HG02885 (cell line): ENCODE data around the gene ENOSF1.
A peak's percentile ranks its signal among the peaks of the same experiment; 100 is the strongest.

Experiments used
- ATAC-seq: cut with Tn5 transposase; IDR thresholded peaks from one replicate; pipeline ENCODE4 v1.9.1; 2021; ENCODE audit warnings: mild to moderate bottlenecking; ENCODE audit not compliant: unreplicated experiment, poor library complexity

Gene ENOSF1

DNA sequence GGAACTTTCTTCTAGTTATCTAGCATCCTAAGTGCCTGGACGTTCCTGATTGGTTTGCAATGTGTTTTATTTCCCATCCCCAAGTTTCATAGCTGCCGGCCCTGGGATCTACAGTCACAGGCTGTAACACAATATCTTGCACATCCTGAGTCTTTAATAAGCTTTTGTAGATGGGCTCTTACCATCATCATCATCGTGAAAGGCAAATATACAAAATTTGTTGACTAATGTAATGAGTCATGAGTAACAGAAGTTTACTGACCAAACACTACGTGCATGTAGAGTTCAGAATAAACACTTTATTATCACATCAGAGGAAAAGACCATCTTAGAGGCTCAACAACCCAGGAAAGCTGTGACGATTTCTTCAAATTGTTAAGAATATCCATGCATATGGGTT, 63.1 kb downstream of the ENOSF1 start:
- no peak for ATAC-seq

GRCh38 chr18:647304-647703, 65.1 kb downstream of the ENOSF1 start:
- no peak for ATAC-seq

GRCh38 chr18:644395-645004, 67.9 kb downstream of the ENOSF1 start:
- no peak for ATAC-seq

GRCh38 chr18:641224-641623, 71.2 kb downstream of the ENOSF1 start:
- no peak for ATAC-seq

- ATAC-seq = no peak
Measured at GRCh38 chr18:635171-635570, 77.3 kb downstream of the ENOSF1 start.

DNA sequence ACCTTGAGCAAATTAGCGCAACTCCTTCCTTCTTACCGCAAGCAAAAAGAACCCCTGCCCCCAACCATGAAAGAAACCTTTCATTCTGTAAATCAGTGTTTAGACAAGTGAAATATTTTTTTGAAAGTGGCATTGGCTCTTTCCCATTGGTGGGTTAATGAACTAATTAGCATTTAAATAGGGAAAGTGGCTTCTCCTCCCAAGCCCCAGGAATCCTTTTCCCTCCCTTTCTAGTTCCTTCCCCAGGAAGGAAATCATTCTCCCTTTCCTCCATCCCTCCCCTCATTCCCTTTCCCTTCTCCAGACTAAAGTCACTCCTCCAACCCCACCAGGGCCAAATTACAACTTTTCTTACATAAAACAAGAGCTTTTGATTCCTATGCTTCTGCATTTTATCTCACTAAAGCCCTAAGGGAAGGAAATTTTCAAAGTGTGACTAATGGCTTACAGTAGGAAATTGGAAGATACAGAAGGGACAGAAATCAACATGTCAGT, 77.8 kb downstream of the ENOSF1 start:
- no peak for ATAC-seq

GRCh38 chr18:631560-631959, 80.9 kb downstream of the ENOSF1 start:
- ATAC-seq = no peak

- no peak for ATAC-seq
Measured at GRCh38 chr18:629269-630150, 82.9 kb downstream of the ENOSF1 start.

DNA sequence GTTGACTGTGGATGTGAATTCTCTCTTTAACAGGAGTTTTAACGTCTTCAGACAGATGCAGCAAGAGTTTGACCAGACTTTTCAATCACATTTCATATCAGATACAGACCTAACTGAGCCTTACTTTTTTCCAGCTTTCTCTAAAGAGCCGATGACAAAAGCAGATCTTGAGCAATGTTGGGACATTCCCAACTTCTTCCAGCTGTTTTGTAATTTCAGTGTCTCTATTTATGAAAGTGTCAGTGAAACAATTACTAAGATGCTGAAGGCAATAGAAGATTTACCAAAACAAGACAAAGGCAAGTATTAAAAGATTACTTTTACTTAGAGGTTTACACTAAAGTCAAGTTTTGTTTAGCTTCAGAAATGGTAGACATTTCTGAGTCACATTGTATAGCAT, 85.2 kb downstream of the ENOSF1 start:
- no peak for ATAC-seq

DNA sequence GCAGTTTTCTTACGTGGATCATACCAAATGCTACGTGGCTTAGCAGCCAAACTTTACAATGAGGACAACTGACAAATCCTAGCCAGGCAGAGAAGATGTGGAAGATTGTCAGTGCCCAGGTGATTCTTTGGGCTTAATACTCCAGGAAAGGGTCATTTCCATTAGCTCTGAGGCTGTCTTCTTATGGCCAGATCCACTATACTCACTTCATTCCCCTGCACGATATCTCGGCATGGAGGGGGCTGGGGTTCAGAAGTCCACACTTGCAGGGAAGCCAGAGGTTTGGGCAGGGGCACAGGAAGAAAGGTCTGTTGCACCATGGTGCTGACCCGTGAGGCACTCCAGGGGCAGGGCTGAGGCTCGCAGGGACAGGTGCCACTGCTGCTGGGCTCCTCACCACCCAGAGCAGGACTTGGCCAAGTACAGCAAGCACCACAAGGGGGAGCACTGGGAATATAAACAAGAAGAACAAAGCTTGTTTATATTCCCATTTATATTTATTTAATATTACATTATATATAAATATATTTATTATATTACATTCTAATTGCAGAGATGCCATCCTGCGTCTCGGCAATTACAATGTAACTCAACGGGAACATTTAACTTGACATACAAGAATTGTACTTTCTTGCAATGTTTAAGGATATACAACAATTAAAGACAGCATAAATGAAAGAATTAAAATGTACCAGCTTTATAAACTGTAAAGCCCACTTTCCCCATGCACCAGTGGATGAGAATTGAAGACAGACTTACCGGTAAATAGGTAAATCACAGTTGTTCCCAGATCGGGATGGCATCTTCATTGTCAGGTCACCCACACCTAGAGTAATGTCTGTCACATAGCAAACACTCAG, 88.4 kb downstream of the ENOSF1 start:
- peak; percentile 78 for ATAC-seq

- ATAC-seq = no peak
Measured at GRCh38 chr18:622289-622688, 90.1 kb downstream of the ENOSF1 start.

DNA sequence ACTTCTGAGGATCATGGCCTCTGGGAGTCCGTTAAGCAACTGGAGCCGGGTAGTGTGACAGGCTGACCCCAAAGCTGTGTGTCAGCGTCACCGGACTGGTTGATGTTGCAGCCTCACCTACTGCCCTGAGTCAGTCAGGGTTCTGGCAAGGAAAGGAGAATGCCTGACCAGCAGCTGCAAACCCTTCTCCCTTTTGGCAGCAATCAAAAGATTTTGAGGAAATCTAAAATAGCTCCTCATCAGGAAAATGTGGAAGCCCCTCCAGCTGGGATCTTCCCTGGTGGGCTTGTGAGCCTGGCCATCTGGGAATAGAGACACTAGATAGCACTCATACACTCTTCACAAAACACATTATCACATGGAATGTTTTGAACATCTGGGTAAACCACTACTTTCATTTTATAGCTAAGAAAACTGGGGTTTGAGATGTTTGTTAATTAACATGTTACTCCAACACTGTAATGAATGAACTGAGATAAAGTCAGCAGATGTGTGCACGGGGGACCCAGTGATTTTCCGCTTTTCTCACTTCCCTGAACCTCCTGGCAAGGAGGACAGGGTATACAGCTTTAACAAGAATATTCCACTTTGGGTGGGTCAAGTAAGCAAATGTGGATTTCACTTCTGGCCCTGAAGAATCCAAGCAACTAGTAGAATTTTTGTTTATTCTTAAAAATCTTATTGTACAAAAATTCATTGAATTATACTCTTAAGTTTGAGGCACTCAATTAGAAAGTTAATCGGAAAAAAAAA, 91.0 kb downstream of the ENOSF1 start:
- no peak for ATAC-seq
